ENCODE measurements around the gene OR10K1. TPM values are rescaled to one million over a fixed set of nuclear protein-coding genes. Genes with fewer than 3 reads are reported as not detected.

OR10K1 gene, protein sequence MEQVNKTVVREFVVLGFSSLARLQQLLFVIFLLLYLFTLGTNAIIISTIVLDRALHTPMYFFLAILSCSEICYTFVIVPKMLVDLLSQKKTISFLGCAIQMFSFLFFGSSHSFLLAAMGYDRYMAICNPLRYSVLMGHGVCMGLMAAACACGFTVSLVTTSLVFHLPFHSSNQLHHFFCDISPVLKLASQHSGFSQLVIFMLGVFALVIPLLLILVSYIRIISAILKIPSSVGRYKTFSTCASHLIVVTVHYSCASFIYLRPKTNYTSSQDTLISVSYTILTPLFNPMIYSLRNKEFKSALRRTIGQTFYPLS
- not detected for total RNA-seq

DNA sequence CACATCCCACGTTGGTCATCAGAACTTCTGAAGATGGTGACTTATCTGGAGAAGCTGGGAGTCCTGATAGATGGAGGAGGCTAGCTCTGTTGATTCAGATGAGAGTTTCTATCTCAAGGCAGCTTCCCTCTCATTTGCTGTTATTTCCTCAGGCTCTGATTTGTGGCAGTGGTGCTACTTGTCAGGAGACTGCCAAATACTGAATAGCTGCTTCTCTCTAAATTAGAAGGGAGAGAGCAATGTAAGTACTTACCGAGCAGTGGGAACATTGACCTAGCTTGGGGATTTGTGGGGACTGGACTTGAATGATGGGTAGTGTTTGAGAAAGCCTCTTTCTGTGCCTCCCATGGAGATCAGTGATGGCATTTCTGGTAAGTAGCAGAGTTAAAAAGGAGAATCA, at the start of gene OR10K1:
OR10K1 (plus strand) TSS at position 301 of the 400 bp plus-strand sequence. CDS start 3,728 bp downstream, outside the sequence.
- Histone ChIP-seq H3K27me3 (replicated peaks; ENCODE audit: insufficient read depth) (no peaks in the 10 kb centered on the region), H3K27ac (no peak within 1 kb of the TSS), H3K36me3 (no peaks in the 10 kb centered on the region), H3K9me3 (no peaks in the 10 kb centered on the region), H3K4me1 (ENCODE audit: control insufficient read depth in 1 of 2, low read depth in 2 of 2) (no peaks in the 10 kb centered on the region), H3K4me3 (no peak within 1 kb of the TSS)
- DNase-seq (ENCODE audit: low spot score) (no peak), ATAC-seq (ENCODE audit: insufficient number of reproducible peaks, low FRiP score, low read depth) (no peak)
- no peak for TF ChIP-seq CTCF (IDR thresholded peaks at IDR 0.05)

DNA sequence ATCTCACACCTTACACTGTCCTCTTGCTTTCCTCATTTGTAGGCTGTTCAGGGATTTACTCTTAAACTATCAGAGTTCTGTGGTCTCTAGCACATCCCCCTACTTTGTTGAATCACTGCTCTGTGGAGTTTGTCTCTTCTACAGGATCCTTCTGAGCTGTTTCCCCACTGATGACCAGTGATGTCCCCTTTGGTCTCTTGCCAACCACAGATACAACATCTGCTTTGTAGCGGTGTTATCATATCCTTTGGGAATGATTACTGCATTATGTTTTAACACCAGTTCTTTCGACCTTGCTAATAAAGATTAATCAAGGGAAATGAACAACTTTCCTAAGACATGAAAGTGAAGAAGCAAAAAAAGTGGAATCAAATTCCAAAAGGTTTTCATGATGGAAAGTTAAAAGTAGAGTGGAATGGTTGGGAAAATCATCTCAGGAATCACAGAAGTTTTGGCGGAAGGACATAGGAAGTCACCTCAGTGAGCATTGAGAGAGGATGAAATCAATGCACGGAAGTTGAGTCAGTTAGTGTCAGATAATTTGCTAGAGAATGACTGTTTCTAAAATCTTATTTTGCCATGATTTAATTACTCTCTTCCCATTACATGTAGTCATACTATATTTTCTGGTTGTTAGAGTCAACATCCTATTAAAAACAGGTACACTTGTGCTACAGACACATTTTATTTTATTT, 46.8 kb upstream of the OR10K1 start:
- no peak overlapping the region for H3K27ac ChIP-seq
- no peaks in the 10 kb centered on the region for H3K4me1 ChIP-seq (ENCODE audit: control insufficient read depth in 1 of 2, low read depth in 2 of 2)
- no peaks in the 10 kb centered on the region for H3K27me3 ChIP-seq (replicated peaks; ENCODE audit: insufficient read depth)
- H3K36me3 ChIP-seq, result no peaks in the 10 kb centered on the region
- no peak for TF ChIP-seq CTCF (IDR thresholded peaks at IDR 0.05)
- H3K9me3 ChIP-seq, result no peaks in the 10 kb centered on the region
- DNase-seq (ENCODE audit: low spot score) (no peak), ATAC-seq (ENCODE audit: insufficient number of reproducible peaks, low FRiP score, low read depth) (no peak)
- no peak overlapping the region for H3K4me3 ChIP-seq

DNA sequence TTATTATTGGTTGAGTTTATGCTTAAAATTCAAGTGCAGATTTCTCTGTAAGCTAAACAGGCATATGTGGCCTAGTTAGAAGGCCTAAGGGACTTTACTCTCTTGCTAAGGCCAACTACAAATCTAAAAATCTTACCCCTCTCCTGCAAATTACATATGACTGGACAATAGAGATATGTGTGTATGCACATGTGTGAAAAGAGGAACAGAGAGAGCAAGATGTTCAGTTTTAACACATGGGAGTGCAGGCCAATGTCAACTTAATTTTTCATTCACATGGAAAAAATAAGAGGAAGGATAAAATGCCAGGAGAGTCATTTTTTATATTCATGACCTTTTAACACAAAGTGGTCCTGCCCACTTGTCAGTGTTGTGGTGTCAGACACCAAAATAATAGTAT, 44.0 kb upstream of the OR10K1 start:
- no peaks in the 10 kb centered on the region for H3K4me1 ChIP-seq (ENCODE audit: control insufficient read depth in 1 of 2, low read depth in 2 of 2)
- no peaks in the 10 kb centered on the region for H3K9me3 ChIP-seq
- no peak overlapping the region for H3K4me3 ChIP-seq
- TF ChIP-seq CTCF (IDR thresholded peaks at IDR 0.05), result no peak
- H3K27ac ChIP-seq, result no peak overlapping the region
- no peaks in the 10 kb centered on the region for H3K36me3 ChIP-seq
- ATAC-seq (ENCODE audit: insufficient number of reproducible peaks, low FRiP score, low read depth) (no peak), DNase-seq (ENCODE audit: low spot score) (no peak)
- no peaks in the 10 kb centered on the region for H3K27me3 ChIP-seq (replicated peaks; ENCODE audit: insufficient read depth)

- no peaks in the 10 kb centered on the region for H3K36me3 ChIP-seq
- no peak overlapping the region for H3K4me3 ChIP-seq
- TF ChIP-seq CTCF (IDR thresholded peaks at IDR 0.05), result no peak
- H3K4me1 ChIP-seq (ENCODE audit: control insufficient read depth in 1 of 2, low read depth in 2 of 2), result no peaks in the 10 kb centered on the region
- H3K27ac ChIP-seq, result no peak overlapping the region
- no peak for DNase-seq (ENCODE audit: low spot score)
- H3K27me3 ChIP-seq (replicated peaks; ENCODE audit: insufficient read depth), result no peaks in the 10 kb centered on the region
- no peaks in the 10 kb centered on the region for H3K9me3 ChIP-seq
- ATAC-seq (ENCODE audit: insufficient number of reproducible peaks, low FRiP score, low read depth), result no peak
Observed at GRCh38 chr1:158422212-158422611, 39.4 kb upstream of the OR10K1 start.

DNA sequence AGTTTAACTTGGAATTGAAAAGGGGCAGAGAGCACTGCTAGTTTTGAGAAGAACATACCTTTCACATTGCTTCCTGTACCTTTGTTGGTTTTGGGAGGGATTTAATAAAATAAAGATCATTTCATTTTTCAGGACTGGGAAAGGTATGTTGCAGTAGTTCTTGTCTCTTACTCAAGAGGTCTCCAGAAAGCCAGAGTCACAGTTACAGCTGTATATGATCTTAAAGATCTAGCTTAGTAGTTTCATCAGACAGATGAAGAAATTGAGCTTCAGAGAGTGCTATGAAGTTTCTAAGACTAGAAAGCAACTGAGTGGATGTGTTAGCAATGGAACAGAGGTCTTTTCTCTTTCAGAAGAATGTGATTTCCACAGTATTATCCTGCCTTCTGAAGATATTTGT, 36.6 kb upstream of the OR10K1 start:
- no peak for TF ChIP-seq CTCF (IDR thresholded peaks at IDR 0.05)
- Histone ChIP-seq H3K27ac (no peak overlapping the region), H3K4me1 (ENCODE audit: control insufficient read depth in 1 of 2, low read depth in 2 of 2) (no peaks in the 10 kb centered on the region), H3K4me3 (no peak overlapping the region), H3K36me3 (no peaks in the 10 kb centered on the region), H3K9me3 (no peaks in the 10 kb centered on the region), H3K27me3 (replicated peaks; ENCODE audit: insufficient read depth) (no peaks in the 10 kb centered on the region)
- ATAC-seq (ENCODE audit: insufficient number of reproducible peaks, low FRiP score, low read depth) (no peak), DNase-seq (ENCODE audit: low spot score) (no peak)

Measured in thoracic aorta (tissue), 2 donors.